K562 treated with DMSO at 1 percent for 48 hours (cell line): ENCODE results near the gene MRGPRF. TPM values are rescaled to one million over a fixed set of nuclear protein-coding genes. Genes with fewer than 3 reads are reported as not detected.

Source experiments
- total RNA-seq: library from RNA; unstranded; fragments of 300-600 nt; gene quantifications from 2 replicates; pipeline ENCODE4 v1.2.3, GENCODE V29; 2022; ENCODE audit warnings: low replicate concordance; ENCODE audit errors: extremely low read depth

MRGPRF gene, protein sequence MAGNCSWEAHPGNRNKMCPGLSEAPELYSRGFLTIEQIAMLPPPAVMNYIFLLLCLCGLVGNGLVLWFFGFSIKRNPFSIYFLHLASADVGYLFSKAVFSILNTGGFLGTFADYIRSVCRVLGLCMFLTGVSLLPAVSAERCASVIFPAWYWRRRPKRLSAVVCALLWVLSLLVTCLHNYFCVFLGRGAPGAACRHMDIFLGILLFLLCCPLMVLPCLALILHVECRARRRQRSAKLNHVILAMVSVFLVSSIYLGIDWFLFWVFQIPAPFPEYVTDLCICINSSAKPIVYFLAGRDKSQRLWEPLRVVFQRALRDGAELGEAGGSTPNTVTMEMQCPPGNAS
- total RNA-seq, result not detected in 2 replicates

DNA sequence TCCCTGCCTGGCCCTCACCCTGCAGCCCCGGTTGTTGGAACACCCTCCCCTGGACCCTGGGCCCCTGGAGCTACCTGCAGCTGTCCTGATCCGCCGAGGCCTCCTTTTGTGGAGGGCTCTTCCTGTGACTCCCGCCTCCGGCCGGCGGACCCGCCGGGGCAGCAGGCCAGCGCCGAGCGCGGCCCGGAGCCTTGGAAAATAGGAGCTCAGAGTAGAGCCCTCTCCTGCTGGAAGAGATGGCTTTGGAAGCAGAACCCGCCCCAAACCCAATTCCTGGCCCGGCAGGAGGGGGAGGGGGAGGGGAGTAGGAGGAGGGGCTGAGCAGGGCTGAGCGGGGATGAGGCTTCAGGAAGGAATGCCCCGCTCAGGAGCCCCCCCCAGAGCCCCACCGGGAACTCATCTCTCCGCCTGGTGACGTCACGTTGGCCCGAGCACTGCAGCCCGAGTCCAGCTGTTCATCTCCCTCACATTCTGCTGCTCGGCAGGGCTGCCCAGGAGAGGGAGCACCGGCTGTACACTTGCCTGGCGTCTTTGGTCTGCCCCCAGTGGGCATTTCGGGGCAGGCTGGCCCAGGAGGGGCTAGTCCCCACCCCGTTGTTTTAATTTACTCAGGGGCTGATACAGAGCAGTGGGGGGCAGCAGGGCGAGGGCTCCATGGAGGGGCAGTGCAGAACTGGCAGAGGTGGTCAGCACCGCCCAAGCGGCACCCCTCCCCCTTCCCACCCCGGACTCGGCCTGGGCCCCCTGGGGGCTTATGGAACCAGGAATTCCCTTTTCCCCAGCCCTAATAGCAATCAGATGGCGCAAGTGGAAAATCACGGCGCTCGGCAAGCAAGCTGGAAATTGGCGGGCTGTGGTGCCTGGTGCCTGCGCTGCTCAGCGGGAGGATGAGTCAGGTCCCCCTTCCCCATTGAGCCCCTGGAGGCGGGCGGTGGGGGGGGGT lies at the start of gene MRGPRF:
MRGPRF (minus strand) TSS at position 238 of the 943 bp plus-strand sequence. CDS start 3,345 bp downstream, outside the sequence.

DNA sequence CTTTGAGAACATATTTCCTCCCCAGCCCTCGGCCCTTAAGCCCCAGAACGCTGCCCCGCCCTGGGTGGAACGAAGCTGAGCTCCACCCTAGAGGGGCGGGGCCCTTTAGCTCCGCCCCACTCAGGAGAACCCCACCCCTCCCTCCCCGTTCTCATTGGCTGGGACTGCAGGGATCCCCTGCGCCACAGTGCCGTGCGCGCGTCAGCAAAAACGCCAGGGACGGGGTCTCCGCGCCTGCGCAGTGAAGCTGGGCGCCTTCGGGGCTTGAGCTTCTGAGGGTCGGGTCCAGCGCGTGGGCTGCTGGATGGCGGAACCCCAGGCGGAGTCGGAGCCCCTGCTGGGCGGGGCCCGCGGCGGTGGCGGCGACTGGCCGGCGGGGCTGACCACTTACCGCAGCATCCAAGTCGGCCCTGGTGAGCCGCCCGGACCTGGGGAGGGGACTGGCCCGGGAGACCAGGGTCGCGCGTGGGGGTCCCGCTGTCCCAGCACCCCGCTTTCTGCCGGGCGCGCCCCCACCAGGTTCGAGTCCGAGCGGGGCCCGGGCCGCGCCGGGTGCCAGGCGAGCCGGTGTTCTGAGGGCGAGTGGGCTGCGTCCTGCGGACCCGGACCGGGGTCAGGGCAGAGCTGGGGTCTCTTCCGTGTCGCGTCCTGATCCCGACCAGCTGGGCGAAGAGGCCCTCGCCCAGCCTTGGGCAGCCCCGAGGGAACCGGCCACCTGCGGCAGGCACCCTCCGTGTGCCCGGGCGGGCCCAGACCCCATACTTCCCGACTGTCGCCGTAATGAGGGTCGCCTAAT lies 35.8 kb upstream of the MRGPRF start, which contains the start of gene TPCN2:
TPCN2 (plus strand) TSS at position 239 of the 796 bp plus-strand sequence; CDS start at position 305, 66 bp downstream.

DNA sequence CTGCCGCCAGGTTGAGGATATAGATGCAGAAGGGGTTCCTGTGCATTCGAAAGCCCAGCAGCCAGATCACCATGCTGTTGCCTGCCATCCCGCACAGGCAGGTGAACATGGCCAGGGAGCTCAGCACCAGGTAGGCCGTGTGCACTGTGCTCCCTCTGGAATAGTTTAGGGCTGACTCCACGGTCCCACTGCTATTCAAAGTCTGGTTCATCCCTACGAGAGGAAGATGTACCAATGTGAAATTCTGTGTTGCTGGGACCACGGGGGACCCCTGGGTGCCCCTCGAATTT lies 32.3 kb downstream of the MRGPRF start, which contains the start of gene MRGPRD:
MRGPRD (minus strand) TSS at position 211 of the 290 bp plus-strand sequence; CDS start at position 211, 0 bp downstream.

Other genes starting within 250 kb of the MRGPRF start
- not detected in 2 replicates for gene CPT1A, start 171.3 kb downstream of the MRGPRF start, total RNA-seq
- gene MRPL21, start 109.4 kb downstream of the MRGPRF start, total RNA-seq, result not detected in 2 replicates
- gene IGHMBP2, start 109.4 kb downstream of the MRGPRF start, total RNA-seq, result not detected in 2 replicates
- not detected in 2 replicates for gene MRGPRD, start 32.3 kb downstream of the MRGPRF start, total RNA-seq
- not detected in 2 replicates for gene TPCN2, start 35.7 kb upstream of the MRGPRF start, total RNA-seq
- gene SMIM38, start 142.7 kb upstream of the MRGPRF start, total RNA-seq, result not detected in 2 replicates